ENCODE data around the gene CFAP46. TPM values are rescaled to one million over a fixed set of nuclear protein-coding genes. Genes with fewer than 3 reads are reported as not detected.
"Not testable (repeated sequence)": the region's sequence is repeated elsewhere in the genome, so short reads cannot be mapped to it uniquely, and the experiment has no call there.

CFAP46 gene
- total RNA-seq, 2 experiments from 2014 or later: not detected

DNA sequence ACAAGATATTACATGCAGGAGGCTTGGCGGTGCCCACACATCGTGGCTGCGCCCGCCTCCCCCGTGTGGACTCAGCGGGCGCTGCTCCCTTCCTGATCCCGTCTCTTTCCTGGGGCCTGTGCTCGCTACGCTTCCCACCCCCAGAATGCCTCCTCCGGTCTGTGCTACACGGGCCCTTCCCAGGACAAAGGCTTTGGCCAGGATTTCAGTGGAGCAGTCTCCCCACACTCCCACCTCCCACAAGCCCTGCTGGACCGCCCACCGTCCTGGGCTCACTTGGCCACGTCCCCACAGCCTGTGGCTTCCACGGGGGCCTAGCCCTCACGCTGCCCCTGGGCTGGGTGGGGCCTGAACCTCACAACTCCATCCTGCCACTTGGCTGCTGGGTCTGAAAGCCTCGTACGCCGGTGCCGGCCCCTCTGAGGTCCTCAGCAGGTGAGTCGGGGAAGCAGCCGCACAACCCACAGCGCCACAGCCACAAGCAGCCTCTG is 17.3 kb downstream of the CFAP46 start:
- Histone ChIP-seq H3K79me2 (ENCODE audit: insufficient read depth, low read depth, low read length) (no peaks in the 10 kb centered on the region), H3K4me3 (ENCODE audit: low read depth, low read length, poor library complexity, severe bottlenecking) (no peak overlapping the region), H2AFZ (ENCODE audit: low read length) (no peak overlapping the region), H3K9me2 (ENCODE audit: insufficient read depth, low read length) (no peaks in the 10 kb centered on the region), H4K20me1 (ENCODE audit: insufficient read depth, low read length) (no peaks in the 10 kb centered on the region), H3K4me1 (ENCODE audit: insufficient read depth, low read length, poor library complexity, severe bottlenecking) (no peaks in the 10 kb centered on the region), H3K27ac (ENCODE audit: low read depth, low read length, poor library complexity, severe bottlenecking) (no peak overlapping the region), H3K4me2 (ENCODE audit: low read length) (no peak overlapping the region), H3K9me3 (ENCODE audit: low read length) (no peaks in the 10 kb centered on the region), H3K36me3 (ENCODE audit: insufficient read depth, low read length) (no peaks in the 10 kb centered on the region)
- no peak for DNase-seq (ENCODE audit: low spot score)
- no peak for TF ChIP-seq EZH2phosphoT487 (IDR thresholded peaks at IDR 0.05; ENCODE audit: borderline replicate concordance, low read depth, low read length)
- TF ChIP-seq, protein P1, sequence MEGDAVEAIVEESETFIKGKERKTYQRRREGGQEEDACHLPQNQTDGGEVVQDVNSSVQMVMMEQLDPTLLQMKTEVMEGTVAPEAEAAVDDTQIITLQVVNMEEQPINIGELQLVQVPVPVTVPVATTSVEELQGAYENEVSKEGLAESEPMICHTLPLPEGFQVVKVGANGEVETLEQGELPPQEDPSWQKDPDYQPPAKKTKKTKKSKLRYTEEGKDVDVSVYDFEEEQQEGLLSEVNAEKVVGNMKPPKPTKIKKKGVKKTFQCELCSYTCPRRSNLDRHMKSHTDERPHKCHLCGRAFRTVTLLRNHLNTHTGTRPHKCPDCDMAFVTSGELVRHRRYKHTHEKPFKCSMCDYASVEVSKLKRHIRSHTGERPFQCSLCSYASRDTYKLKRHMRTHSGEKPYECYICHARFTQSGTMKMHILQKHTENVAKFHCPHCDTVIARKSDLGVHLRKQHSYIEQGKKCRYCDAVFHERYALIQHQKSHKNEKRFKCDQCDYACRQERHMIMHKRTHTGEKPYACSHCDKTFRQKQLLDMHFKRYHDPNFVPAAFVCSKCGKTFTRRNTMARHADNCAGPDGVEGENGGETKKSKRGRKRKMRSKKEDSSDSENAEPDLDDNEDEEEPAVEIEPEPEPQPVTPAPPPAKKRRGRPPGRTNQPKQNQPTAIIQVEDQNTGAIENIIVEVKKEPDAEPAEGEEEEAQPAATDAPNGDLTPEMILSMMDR (conservative IDR thresholded peaks at IDR 0.05; ENCODE audit: low read length): no peak
- BruUV-seq (replicated peaks): no TSS peak
- ChIA-PET POLR2A (no interaction called here), CTCF (ENCODE audit: unreplicated experiment) (no interaction called here)
- intact Hi-C loops (cut with micrococcal nuclease; ENCODE audit: unreplicated experiment): no loop called here

DNA sequence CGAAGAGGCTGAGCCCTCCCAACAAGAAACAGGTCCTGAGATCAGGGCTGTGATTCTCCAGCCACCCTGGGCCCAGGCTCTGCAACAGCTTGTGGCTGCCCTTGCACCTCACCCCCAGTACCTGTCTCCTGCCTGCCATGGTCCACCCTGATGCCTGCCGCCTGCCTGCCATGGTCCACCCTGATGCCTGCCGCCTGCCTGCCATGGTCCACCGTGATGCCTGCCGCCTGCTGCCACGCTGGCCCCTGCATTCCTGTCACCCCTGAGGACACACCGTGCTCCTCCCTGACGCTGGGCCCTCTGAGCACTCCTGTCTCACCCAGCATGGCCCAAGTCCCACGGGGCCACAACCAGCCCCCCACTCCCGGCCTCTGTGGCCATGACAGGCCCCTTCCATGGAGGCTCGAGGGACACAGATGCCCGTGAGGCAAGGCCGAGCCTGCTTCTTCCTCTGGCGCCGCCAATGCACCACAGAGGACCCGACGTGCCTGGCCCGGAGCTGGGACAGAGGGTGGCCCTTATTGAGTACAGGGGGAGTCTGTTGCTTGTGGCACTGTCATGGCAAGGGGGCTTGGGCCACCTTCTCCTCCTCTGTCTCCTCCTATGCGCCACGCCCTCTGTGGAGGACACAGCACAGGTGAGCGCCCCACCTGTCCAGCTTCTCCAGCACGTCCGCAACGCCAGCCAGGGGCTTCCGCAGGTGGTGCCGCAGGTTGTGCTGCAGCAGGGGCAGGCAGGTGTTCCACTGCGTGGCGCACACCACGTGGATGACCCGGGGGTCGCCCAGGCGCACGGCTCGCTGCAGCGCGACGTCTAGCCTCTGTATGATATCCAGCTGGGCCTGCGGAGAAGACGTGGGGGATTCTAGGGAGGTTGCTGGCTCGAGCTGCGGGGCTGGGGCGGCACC is 18.1 kb downstream of the CFAP46 start:
- Histone ChIP-seq H4K20me1 (ENCODE audit: insufficient read depth, low read length) (no peaks in the 10 kb centered on the region), H3K4me3 (ENCODE audit: low read depth, low read length, poor library complexity, severe bottlenecking) (no peak overlapping the region), H3K36me3 (ENCODE audit: insufficient read depth, low read length) (no peaks in the 10 kb centered on the region), H3K27ac (ENCODE audit: low read depth, low read length, poor library complexity, severe bottlenecking) (no peak overlapping the region), H3K9me2 (ENCODE audit: insufficient read depth, low read length) (no peaks in the 10 kb centered on the region), H3K79me2 (ENCODE audit: insufficient read depth, low read depth, low read length) (no peaks in the 10 kb centered on the region), H3K4me1 (ENCODE audit: insufficient read depth, low read length, poor library complexity, severe bottlenecking) (no peaks in the 10 kb centered on the region), H3K4me2 (ENCODE audit: low read length) (no peak overlapping the region), H2AFZ (ENCODE audit: low read length) (no peak overlapping the region), H3K9me3 (ENCODE audit: low read length) (no peaks in the 10 kb centered on the region)
- POLR2A ChIA-PET: no interaction called here
- TF ChIP-seq, protein P1 (conservative IDR thresholded peaks at IDR 0.05; ENCODE audit: low read length): no peak
- TF ChIP-seq EZH2phosphoT487 (IDR thresholded peaks at IDR 0.05; ENCODE audit: borderline replicate concordance, low read depth, low read length): no peak
- CTCF ChIA-PET (ENCODE audit: unreplicated experiment): no interaction called here
- intact Hi-C loops (cut with micrococcal nuclease; ENCODE audit: unreplicated experiment): no loop called here
- BruUV-seq (replicated peaks): no TSS peak
- DNase-seq (ENCODE audit: low spot score): no peak

DNA sequence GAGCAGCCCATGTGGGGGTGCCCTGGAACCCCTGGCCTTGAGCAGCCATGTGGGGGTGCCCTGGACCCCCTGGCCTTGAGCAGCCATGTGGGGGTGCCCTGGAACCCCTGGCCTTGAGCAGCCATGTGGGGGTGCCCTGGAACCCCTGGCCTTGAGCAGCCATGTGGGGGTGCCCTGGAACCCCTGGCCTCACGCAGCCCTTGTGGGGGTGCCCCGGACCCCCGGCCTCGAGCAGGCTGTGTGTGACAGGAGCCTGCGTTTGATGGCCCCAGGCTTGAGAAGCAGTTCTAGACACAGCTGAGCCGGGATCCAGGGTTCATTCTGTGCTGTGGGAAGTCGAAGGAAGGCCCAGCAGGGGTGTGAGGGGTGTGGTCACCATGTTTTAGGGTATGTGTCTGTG is 19.0 kb downstream of the CFAP46 start:
- CTCF ChIA-PET (ENCODE audit: unreplicated experiment); H3K4me2 ChIP-seq (ENCODE audit: low read length); H3K9me3 ChIP-seq (ENCODE audit: low read length); H4K20me1 ChIP-seq (ENCODE audit: insufficient read depth, low read length); H3K4me3 ChIP-seq (ENCODE audit: low read depth, low read length, poor library complexity, severe bottlenecking); POLR2A ChIA-PET; H3K27ac ChIP-seq (ENCODE audit: low read depth, low read length, poor library complexity, severe bottlenecking); H3K36me3 ChIP-seq (ENCODE audit: insufficient read depth, low read length); H3K79me2 ChIP-seq (ENCODE audit: insufficient read depth, low read depth, low read length); H3K4me1 ChIP-seq (ENCODE audit: insufficient read depth, low read length, poor library complexity, severe bottlenecking); H3K9me2 ChIP-seq (ENCODE audit: insufficient read depth, low read length); DNase-seq (ENCODE audit: low spot score); intact Hi-C loops (cut with micrococcal nuclease; ENCODE audit: unreplicated experiment); BruUV-seq (replicated peaks); H2AFZ ChIP-seq (ENCODE audit: low read length): not testable (repeated sequence)
